ENCODE results near the gene C2orf76. TPM values are rescaled to one million over a fixed set of nuclear protein-coding genes. Genes with fewer than 3 reads are reported as not detected.

C2orf76 gene
- total and polyA plus RNA-seq, 2 donors (not counting 1 experiment from before 2014, with no cell fraction given): 6.9 to 13.6 TPM

- Mint-ChIP-seq H3K4me1 (no peaks in the 10 kb centered on the region), H3K9me3 (ENCODE audit: insufficient read depth) (no peaks in the 10 kb centered on the region), H3K27me3 (peaks cover 6% of the 10 kb centered on the region), H3K27ac (no peak overlapping the region), H3K4me3 (no peak overlapping the region)
- no peaks in the 10 kb centered on the region for H3K27me3 ChIP-seq (replicated peaks in 1 of 4; ENCODE audit: control extremely low read depth in 1 of 4, control insufficient read depth in 3 of 4, insufficient read depth in 4 of 4, low read length in 3 of 4)
- no peak overlapping the region for H3K27ac ChIP-seq (ENCODE audit: low read length in 2 of 2)
- intact Hi-C loops (cut with micrococcal nuclease): no loop called here
- ChIA-PET POLR2A (no interaction called here), CTCF (no interaction called here)
- no peaks in the 10 kb centered on the region for H3K79me2 ChIP-seq (ENCODE audit: control insufficient read depth, insufficient read depth, low read length)
- no peak overlapping the region for H3K9ac ChIP-seq (ENCODE audit: low read length)
- H3K4me3 ChIP-seq (ENCODE audit: control extremely low read depth in 1 of 5, extremely low read depth in 1 of 5, insufficient read depth in 1 of 5, low read depth in 2 of 5, low read length in 4 of 5): no peak overlapping the region
- no peaks in the 10 kb centered on the region for H3K4me1 ChIP-seq (ENCODE audit: control insufficient read depth in 2 of 2, insufficient read depth in 2 of 2, low read length in 2 of 2)
- no peaks in the 10 kb centered on the region for H4K20me1 ChIP-seq (ENCODE audit: control insufficient read depth, insufficient read depth, low read length, poor library complexity, severe bottlenecking)
- WGBS (ENCODE audit: insufficient coverage): 91% methylated on average over 10 of the region's 11 CpGs
- TF ChIP-seq EZH2 (IDR thresholded peaks at IDR 0.05; ENCODE audit: borderline replicate concordance, insufficient read depth, low read depth, low read length, poor library complexity, severe bottlenecking): no peak
- TF ChIP-seq, protein P1, sequence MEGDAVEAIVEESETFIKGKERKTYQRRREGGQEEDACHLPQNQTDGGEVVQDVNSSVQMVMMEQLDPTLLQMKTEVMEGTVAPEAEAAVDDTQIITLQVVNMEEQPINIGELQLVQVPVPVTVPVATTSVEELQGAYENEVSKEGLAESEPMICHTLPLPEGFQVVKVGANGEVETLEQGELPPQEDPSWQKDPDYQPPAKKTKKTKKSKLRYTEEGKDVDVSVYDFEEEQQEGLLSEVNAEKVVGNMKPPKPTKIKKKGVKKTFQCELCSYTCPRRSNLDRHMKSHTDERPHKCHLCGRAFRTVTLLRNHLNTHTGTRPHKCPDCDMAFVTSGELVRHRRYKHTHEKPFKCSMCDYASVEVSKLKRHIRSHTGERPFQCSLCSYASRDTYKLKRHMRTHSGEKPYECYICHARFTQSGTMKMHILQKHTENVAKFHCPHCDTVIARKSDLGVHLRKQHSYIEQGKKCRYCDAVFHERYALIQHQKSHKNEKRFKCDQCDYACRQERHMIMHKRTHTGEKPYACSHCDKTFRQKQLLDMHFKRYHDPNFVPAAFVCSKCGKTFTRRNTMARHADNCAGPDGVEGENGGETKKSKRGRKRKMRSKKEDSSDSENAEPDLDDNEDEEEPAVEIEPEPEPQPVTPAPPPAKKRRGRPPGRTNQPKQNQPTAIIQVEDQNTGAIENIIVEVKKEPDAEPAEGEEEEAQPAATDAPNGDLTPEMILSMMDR (IDR thresholded peaks at IDR 0.05): no peak
- H3K36me3 ChIP-seq (replicated peaks in 1 of 2; ENCODE audit: control extremely low read depth in 1 of 2, control insufficient read depth in 1 of 2, extremely low read depth in 1 of 2, insufficient read depth in 2 of 2, low read length in 1 of 2): no peaks in the 10 kb centered on the region
- H3K4me2 ChIP-seq (replicated peaks; ENCODE audit: low read depth, low read length, poor library complexity, severe bottlenecking): no peak overlapping the region
- DNase-seq (no peak), ATAC-seq (ENCODE audit: low read depth) (no peak)
- H2AFZ ChIP-seq (ENCODE audit: insufficient read depth, low read depth, low read length, poor library complexity, severe bottlenecking): no peak overlapping the region
- H3K9me3 ChIP-seq (ENCODE audit: control extremely low read depth in 1 of 3, control insufficient read depth in 2 of 3, insufficient read depth in 1 of 3, low read length in 2 of 3): no peaks in the 10 kb centered on the region
Observed at GRCh38 chr2:119260646-119261492, 105.8 kb downstream of the C2orf76 start.

DNA sequence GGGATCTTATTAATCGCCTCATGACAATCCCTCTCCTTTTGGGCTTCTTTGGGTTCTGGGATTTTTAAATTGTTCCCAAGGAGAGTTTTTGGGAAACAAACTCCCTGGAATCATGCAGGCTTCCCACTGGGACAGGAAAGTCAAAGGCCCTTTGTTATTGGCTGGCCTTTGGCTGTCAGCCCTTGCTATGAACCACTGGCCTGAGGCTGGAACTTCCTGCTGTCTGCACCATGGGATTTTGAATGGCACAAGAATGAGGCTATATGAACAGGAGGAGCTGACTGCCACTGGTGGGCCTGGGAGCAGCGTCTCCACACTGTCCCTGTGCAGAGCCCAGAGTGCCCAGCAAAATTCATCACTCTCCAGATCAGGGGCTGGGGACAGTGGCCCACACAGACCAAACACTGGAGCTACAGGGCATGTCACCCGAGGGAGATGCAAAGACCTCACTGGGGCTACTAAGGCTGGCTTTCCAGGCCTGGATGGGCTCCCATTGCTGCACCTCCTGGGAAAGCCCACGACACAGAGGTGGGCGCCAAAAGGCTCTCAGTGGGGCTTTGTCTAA lies 107.3 kb downstream of the C2orf76 start:
- no peak overlapping the region for H3K4me3 ChIP-seq (ENCODE audit: control extremely low read depth in 1 of 5, extremely low read depth in 1 of 5, insufficient read depth in 1 of 5, low read depth in 2 of 5, low read length in 4 of 5)
- no peak overlapping the region for H3K9ac ChIP-seq (ENCODE audit: low read length)
- Mint-ChIP-seq H3K27ac (no peak overlapping the region), H3K27me3 (no peaks in the 10 kb centered on the region), H3K4me3 (no peak overlapping the region), H3K4me1 (no peaks in the 10 kb centered on the region), H3K9me3 (ENCODE audit: insufficient read depth) (no peaks in the 10 kb centered on the region)
- no peaks in the 10 kb centered on the region for H3K9me3 ChIP-seq (ENCODE audit: control extremely low read depth in 1 of 3, control insufficient read depth in 2 of 3, insufficient read depth in 1 of 3, low read length in 2 of 3)
- no peaks in the 10 kb centered on the region for H3K79me2 ChIP-seq (ENCODE audit: control insufficient read depth, insufficient read depth, low read length)
- H3K4me2 ChIP-seq (replicated peaks; ENCODE audit: low read depth, low read length, poor library complexity, severe bottlenecking): no peak overlapping the region
- H3K27ac ChIP-seq (ENCODE audit: low read length in 2 of 2): no peak overlapping the region
- H4K20me1 ChIP-seq (ENCODE audit: control insufficient read depth, insufficient read depth, low read length, poor library complexity, severe bottlenecking): no peaks in the 10 kb centered on the region
- CTCF ChIA-PET: no interaction called here
- H3K4me1 ChIP-seq (ENCODE audit: control insufficient read depth in 2 of 2, insufficient read depth in 2 of 2, low read length in 2 of 2): no peaks in the 10 kb centered on the region
- H3K27me3 ChIP-seq (replicated peaks in 1 of 4; ENCODE audit: control extremely low read depth in 1 of 4, control insufficient read depth in 3 of 4, insufficient read depth in 4 of 4, low read length in 3 of 4): no peaks in the 10 kb centered on the region
- POLR2A ChIA-PET: no interaction called here
- WGBS (ENCODE audit: insufficient coverage): 92% methylated on average over 4 of the region's 5 CpGs
- ATAC-seq (ENCODE audit: low read depth): no peak
- no peak for DNase-seq
- no peaks in the 10 kb centered on the region for H3K36me3 ChIP-seq (replicated peaks in 1 of 2; ENCODE audit: control extremely low read depth in 1 of 2, control insufficient read depth in 1 of 2, extremely low read depth in 1 of 2, insufficient read depth in 2 of 2, low read length in 1 of 2)
- H2AFZ ChIP-seq (ENCODE audit: insufficient read depth, low read depth, low read length, poor library complexity, severe bottlenecking): no peak overlapping the region
- TF ChIP-seq, protein P1 (IDR thresholded peaks at IDR 0.05): no peak
- intact Hi-C loops (cut with micrococcal nuclease): no loop called here
